Liver (tissue), 3 donors: Measurements from ENCODE around the gene FAM227B.

Experiments used
- CTCF ChIP-seq: fragments of 150-350 bp; IDR thresholded peaks from 2 replicates; pipeline ENCODE4 v1.5.1; 2017; ENCODE audit warnings: improper control_type of control experiment, low read depth, low read length; ENCODE audit not compliant: missing input control
- FOXA1 ChIP-seq: IDR thresholded peaks from 2 replicates; pipeline ENCODE4 v1.6.1; 2016; ENCODE audit warnings: antibody characterized with exemption
- GABPA ChIP-seq, 2 donors: IDR thresholded peaks in 1 of 2; conservative IDR thresholded peaks in 1 of 2; 2 replicates each; pipeline ENCODE4 v1.6.1; 2016; ENCODE audit warnings: antibody characterized with exemption in 2 of 2, mild to moderate bottlenecking in 1 of 2, moderate library complexity in 1 of 2
- JUND ChIP-seq, 2 donors: IDR thresholded peaks; 2 replicates each; pipeline ENCODE4 v1.6.1; 2016; ENCODE audit warnings: antibody characterized with exemption in 2 of 2
- RAD21 ChIP-seq, 2 donors: IDR thresholded peaks; 2 replicates each; pipeline ENCODE4 v1.6.1; 2016; ENCODE audit warnings: antibody characterized with exemption in 2 of 2, mild to moderate bottlenecking in 2 of 2
- SP1 ChIP-seq: IDR thresholded peaks from 2 replicates; pipeline ENCODE4 v1.6.1; 2018; ENCODE audit warnings: antibody characterized with exemption, mild to moderate bottlenecking
- TAF1 ChIP-seq: conservative IDR thresholded peaks from 2 replicates; pipeline ENCODE4 v1.6.1; 2016; ENCODE audit warnings: antibody characterized with exemption, mild to moderate bottlenecking
- YY1 ChIP-seq: IDR thresholded peaks from 2 replicates; pipeline ENCODE4 v1.6.1; 2016; ENCODE audit warnings: antibody characterized with exemption, mild to moderate bottlenecking
- ZBTB33 ChIP-seq: IDR thresholded peaks from 2 replicates; pipeline ENCODE4 v1.6.1; 2016; ENCODE audit warnings: antibody characterized with exemption
- TF ChIP-seq, protein P1 (sequence below): IDR thresholded peaks from 2 replicates; pipeline ENCODE4 v1.6.1; 2016; ENCODE audit warnings: antibody characterized with exemption
- donor health status: healthy.
- donor health status: healthy.

DNA sequence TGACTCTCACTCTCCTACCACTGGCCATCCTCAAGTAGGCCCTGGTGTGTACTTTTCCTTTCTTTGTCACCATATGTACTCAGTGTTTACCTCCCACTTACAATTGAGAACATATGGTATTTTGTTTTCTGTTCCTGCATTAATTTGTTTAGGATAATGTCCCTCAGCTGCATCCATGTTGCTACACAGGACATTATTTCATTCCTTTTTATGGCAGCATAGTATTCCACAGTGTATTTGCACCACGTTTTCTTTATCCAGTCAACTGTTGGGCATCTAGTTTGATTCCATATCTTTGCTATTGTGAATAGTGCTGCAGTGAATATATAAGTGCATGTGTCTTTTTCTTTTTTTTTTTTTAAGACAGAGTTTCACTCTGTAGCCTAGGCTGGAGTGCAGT lies 324.4 kb downstream of the FAM227B start:
- TF ChIP-seq CTCF, result no peak
- no peak for TF ChIP-seq SP1
- TF ChIP-seq TAF1, result no peak
- TF ChIP-seq GABPA (IDR thresholded peaks at IDR 0.05 in 1 of 2, conservative IDR thresholded peaks at IDR 0.05 in 1 of 2), result no peak
- no peak for TF ChIP-seq RAD21 (IDR thresholded peaks at IDR 0.05)
- TF ChIP-seq YY1, result no peak
- TF ChIP-seq, protein P1, sequence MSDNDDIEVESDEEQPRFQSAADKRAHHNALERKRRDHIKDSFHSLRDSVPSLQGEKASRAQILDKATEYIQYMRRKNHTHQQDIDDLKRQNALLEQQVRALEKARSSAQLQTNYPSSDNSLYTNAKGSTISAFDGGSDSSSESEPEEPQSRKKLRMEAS, result no peak
- TF ChIP-seq JUND (IDR thresholded peaks at IDR 0.05), result no peak
- no peak for TF ChIP-seq ZBTB33
- no peak for TF ChIP-seq FOXA1
